GM23338 (cell line): Measurements from ENCODE around the gene KCNJ11.

Source experiments
- CTCF ChIP-seq, 2 experiments: fragments of 200-600 bp in 1 of 2; sonication (generic) in 1 of 2; conservative IDR thresholded peaks; 2 replicates each; pipeline versions ENCODE4 v1.5.1 to v1.6.1; 2016 to 2017; ENCODE audit warnings: antibody characterized with exemption in 2 of 2, low read depth in 2 of 2, mild to moderate bottlenecking in 2 of 2, moderate library complexity in 1 of 2
- EZH2phosphoT487 ChIP-seq: fragments of 200-600 bp; sonication (generic); IDR thresholded peaks from one replicate; pipeline ENCODE4 v1.8.1; 2018; ENCODE audit warnings: antibody characterized with exemption; ENCODE audit not compliant: unreplicated experiment

- TF ChIP-seq CTCF (conservative IDR thresholded peaks at IDR 0.05; ENCODE audit: low read depth in 2 of 2) (no peak), EZH2phosphoT487 (no peak)
Observed at GRCh38 chr11:17414317-17414737, 25.9 kb upstream of the KCNJ11 start.
